Type B pancreatic cell (in vitro differentiated cells): ENCODE measurements around the gene BTBD16. TPM values are rescaled to one million over a fixed set of nuclear protein-coding genes. Genes with fewer than 3 reads are reported as not detected.

Source experiments
- DNase-seq: peaks from one replicate; pipeline ENCODE4 v3.0.0; 2021; ENCODE audit warnings: mixed read lengths; ENCODE audit not compliant: unreplicated experiment; ENCODE audit errors: extremely low spot score
- H3K27ac Mint-ChIP-seq: 2 replicates; pipeline ENCODE4 v1.8.0; 2021; ENCODE audit warnings: mild to moderate bottlenecking, mixed read lengths
- H3K27me3 Mint-ChIP-seq: 2 replicates; pipeline ENCODE4 v1.8.0; 2021; ENCODE audit warnings: mixed read lengths
- H3K36me3 Mint-ChIP-seq: 2 replicates; pipeline ENCODE4 v1.8.0; 2021; ENCODE audit warnings: mixed read lengths
- H3K4me1 Mint-ChIP-seq: one replicate; pipeline ENCODE4 v1.8.0; 2021; ENCODE audit warnings: mixed read lengths; ENCODE audit not compliant: unreplicated experiment
- H3K4me3 Mint-ChIP-seq: 2 replicates; pipeline ENCODE4 v1.8.0; 2021; ENCODE audit warnings: mild to moderate bottlenecking, mixed read lengths
- H3K9me3 Mint-ChIP-seq: 2 replicates; pipeline ENCODE4 v1.8.0; 2021; ENCODE audit warnings: mixed read lengths
- CTCF ChIP-seq: fragments of 200-600 bp; sonication (generic); conservative IDR thresholded peaks from 2 replicates; pipeline ENCODE4 v1.5.0; 2021; ENCODE audit warnings: antibody characterized with exemption, mild to moderate bottlenecking
- total RNA-seq: library from RNA; stranded (reverse); gene quantifications from 2 replicates; pipeline ENCODE4 v1.2.1, GENCODE V29; 2021; ENCODE audit warnings: low replicate concordance

The BTBD16 gene
- total RNA-seq, 1 donor from 2014 or later = 0.46 TPM

- peaks cover 38% of the 10 kb centered on the region for H3K36me3 Mint-ChIP-seq
- DNase-seq = no peak
- H3K27me3 Mint-ChIP-seq = no peaks in the 10 kb centered on the region
- H3K27ac Mint-ChIP-seq = peak overlapping the region; percentile 36
- H3K4me1 Mint-ChIP-seq = peaks cover 19% of the 10 kb centered on the region
- peak overlapping the region; percentile 51 for H3K4me3 Mint-ChIP-seq
- H3K9me3 Mint-ChIP-seq = peaks cover 8% of the 10 kb centered on the region
- no peak for TF ChIP-seq CTCF
These were observed 12.0 kb upstream of the BTBD16 start for GRCh38 chr10:122259075-122259466.

- peaks cover 35% of the 10 kb centered on the region for H3K36me3 Mint-ChIP-seq
- no peak for TF ChIP-seq CTCF
- DNase-seq = no peak
- H3K27me3 Mint-ChIP-seq = no peaks in the 10 kb centered on the region
- peaks cover 8% of the 10 kb centered on the region for H3K9me3 Mint-ChIP-seq
- peaks cover 39% of the 10 kb centered on the region for H3K4me1 Mint-ChIP-seq
- H3K4me3 Mint-ChIP-seq = no peak overlapping the region
- H3K27ac Mint-ChIP-seq = no peak overlapping the region
These were observed 9.5 kb upstream of the BTBD16 start for GRCh38 chr10:122261584-122261983.

- Mint-ChIP-seq H3K4me1 (peaks cover 33% of the 10 kb centered on the region), H3K27ac (peak overlapping the region; percentile 86), H3K36me3 (peaks cover 40% of the 10 kb centered on the region), H3K9me3 (peaks cover 8% of the 10 kb centered on the region), H3K27me3 (no peaks in the 10 kb centered on the region), H3K4me3 (peak overlapping the region; percentile 27)
- no peak for TF ChIP-seq CTCF
- no peak for DNase-seq
These were observed 7.1 kb upstream of the BTBD16 start for GRCh38 chr10:122263971-122264370.

- Mint-ChIP-seq H3K9me3 (peaks cover 8% of the 10 kb centered on the region), H3K4me1 (peaks cover 31% of the 10 kb centered on the region), H3K27me3 (no peaks in the 10 kb centered on the region), H3K36me3 (peaks cover 40% of the 10 kb centered on the region), H3K4me3 (peak overlapping the region; percentile 27), H3K27ac (peak overlapping the region; percentile 86)
- TF ChIP-seq CTCF = no peak
- DNase-seq = no peak
These were observed 6.7 kb upstream of the BTBD16 start for GRCh38 chr10:122264436-122264835.

GRCh38 chr10:122264931-122265330 lies 6.2 kb upstream of the BTBD16 start:
- Mint-ChIP-seq H3K4me1 (peaks cover 31% of the 10 kb centered on the region), H3K27me3 (no peaks in the 10 kb centered on the region), H3K36me3 (peaks cover 36% of the 10 kb centered on the region), H3K4me3 (no peak overlapping the region), H3K9me3 (peaks cover 8% of the 10 kb centered on the region), H3K27ac (peak overlapping the region; percentile 92)
- no peak for DNase-seq
- TF ChIP-seq CTCF = no peak

GRCh38 chr10:122265896-122266295 lies 5.2 kb upstream of the BTBD16 start:
- TF ChIP-seq CTCF = no peak
- Mint-ChIP-seq H3K4me1 (peaks cover 31% of the 10 kb centered on the region), H3K27ac (peak overlapping the region; percentile 92), H3K9me3 (peaks cover 8% of the 10 kb centered on the region), H3K4me3 (peak overlapping the region; percentile 77), H3K27me3 (no peaks in the 10 kb centered on the region), H3K36me3 (peaks cover 31% of the 10 kb centered on the region)
- DNase-seq = no peak
